Hematopoietic multipotent progenitor cell treated with erythropoietin and hydrocortisone succinate and interleukin-3 and kit ligand, for 8 days (in vitro differentiated cells): ENCODE results near the gene JUP.
"Not testable (repeated sequence)": the region's sequence is repeated elsewhere in the genome, so short reads cannot be mapped to it uniquely, and the experiment has no call there.

Experiments used
- DNase-seq: peaks from one replicate; pipeline ENCODE4 v3.0.0-alpha.2; 2015

The JUP gene

DNA sequence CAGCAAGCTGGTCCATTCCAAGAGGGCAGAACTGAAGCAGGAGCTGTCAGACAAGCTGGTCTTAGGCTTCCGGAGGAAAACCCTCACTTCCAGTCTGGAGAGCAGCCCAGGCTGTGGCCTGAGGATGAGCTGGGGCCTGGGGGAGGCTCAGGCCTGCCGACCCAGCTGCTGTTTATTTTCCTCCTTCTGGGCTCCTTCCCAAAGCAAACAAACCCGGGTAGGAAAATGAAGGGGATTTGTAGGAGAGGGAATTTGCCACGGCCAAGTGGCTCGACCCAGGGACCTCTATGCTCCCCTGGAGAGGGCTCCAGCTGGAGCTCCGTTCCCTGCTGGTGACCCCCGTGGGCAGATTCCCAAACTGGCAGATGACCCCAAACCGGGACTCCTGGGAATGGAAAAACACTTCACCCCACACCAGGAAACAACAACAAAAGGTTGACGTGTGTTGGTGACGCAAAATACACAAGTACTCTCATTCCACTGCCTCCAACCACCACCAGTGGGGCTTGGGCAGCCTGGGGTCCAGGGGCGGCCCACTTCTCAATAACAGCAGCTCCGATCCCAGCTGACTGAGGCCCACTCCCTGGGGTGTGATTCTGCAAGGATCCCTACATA lies 8.8 kb downstream of the JUP start:
- no peak for DNase-seq

- no peak for DNase-seq
These were observed 9.3 kb downstream of the JUP start for GRCh38 chr17:41777157-41777573.

GRCh38 chr17:41776262-41776900 lies 10.1 kb downstream of the JUP start:
- not testable (repeated sequence) for DNase-seq

DNA sequence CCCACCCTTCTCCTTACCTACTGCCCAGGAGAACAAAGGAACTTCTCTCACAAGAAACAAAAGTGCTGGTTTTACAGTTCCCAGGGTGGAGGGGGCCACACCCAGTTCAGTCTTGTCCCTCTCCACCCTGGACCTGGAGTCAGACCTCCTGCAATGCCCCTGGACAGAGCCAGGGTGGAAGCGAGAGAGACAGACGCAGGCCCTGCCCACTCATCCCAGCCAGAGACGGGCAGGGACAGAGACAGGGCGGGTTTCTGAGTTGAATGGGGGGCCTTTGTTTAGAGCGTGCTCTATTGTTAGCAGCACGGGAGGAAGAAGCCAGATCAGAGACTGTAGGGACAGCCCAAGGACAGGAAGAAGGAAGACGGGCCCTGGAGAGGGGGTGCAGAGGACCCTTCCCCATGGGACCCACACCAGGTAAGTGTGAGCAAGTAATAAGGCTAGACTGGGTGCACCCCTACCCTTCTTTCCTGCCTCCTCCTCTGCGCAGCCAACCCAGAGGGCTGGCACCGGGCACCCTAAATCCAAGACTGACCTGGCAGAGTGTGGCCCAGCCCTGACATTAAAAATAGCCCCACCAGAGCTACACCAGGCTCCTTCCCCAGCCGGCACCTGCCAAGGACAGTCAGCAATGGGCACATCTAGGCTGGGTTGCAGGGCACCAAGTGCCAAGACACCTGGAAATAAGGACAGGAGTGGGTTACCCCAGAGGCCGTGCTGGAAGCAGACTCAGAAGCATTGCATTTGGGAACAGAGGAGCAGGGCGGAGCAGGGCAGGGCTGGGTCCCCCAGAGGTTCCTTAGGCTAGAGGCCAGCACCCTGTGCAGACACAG lies 10.9 kb downstream of the JUP start:
- DNase-seq = no peak

DNA sequence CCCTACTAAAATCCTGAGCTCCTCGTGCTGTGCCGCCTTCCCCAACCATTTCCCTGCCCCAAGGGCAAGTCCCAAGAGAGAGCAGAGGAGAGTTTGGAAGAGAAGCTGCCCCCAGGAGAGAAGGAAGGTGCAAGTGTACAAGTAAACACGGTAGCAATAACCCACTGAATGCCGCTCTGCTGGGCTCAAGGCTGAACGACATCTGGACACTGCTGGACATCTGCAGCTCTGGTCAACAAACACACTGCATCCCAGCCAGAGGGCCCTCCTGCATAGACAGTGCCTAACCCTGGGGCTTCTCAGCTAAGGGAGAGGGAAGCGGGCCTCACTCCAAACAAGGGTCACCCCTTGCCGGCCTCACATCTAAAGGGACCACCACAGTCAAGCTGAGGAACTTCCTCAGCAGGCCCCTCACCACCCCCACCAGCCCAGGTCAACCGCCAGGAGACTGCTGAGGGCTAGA lies 12.7 kb downstream of the JUP start:
- DNase-seq = no peak

- DNase-seq = no peak
These were observed 13.3 kb downstream of the JUP start for GRCh38 chr17:41773190-41773588.

DNA sequence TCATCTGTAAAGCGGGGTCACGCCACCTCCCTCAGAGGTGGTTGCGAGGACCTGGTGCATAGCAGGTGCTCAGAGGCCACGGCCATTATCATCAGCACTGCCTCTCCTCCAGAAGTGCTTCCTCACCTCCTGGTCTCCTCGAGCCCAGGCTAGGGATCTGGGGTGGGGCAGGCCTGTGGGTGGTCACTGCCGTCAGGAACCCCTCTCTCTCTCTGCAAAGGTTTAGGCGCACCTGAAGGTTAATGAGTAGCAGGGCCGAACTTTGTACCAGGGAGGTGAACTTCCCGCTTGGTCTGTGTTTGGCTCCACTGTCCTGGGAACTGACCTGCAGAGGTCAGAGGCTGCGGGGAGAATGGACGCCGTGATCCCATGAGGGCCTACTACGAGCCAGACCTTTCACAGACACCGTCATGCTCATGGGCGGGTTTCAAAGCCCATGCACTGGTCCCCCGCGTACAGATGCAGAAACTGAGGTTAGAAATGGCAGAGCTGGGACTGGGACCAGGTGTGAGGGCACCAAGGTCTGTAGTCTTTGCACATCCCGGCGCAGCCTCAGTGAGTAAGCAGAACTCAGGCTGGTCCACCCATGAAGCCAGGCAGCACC lies 13.8 kb downstream of the JUP start:
- no peak for DNase-seq

- no peak for DNase-seq
These were observed 14.3 kb downstream of the JUP start for GRCh38 chr17:41772218-41772585.

- no peak for DNase-seq
These were observed 14.9 kb downstream of the JUP start for GRCh38 chr17:41771389-41772206.

GRCh38 chr17:41769985-41770384 lies 16.5 kb downstream of the JUP start:
- DNase-seq = no peak

- DNase-seq = no peak
These were observed 17.1 kb downstream of the JUP start for GRCh38 chr17:41769346-41769862.

- no peak for DNase-seq
These were observed 17.7 kb downstream of the JUP start for GRCh38 chr17:41768682-41769288.

- DNase-seq = no peak
These were observed 19.0 kb downstream of the JUP start for GRCh38 chr17:41767324-41768042.

DNA sequence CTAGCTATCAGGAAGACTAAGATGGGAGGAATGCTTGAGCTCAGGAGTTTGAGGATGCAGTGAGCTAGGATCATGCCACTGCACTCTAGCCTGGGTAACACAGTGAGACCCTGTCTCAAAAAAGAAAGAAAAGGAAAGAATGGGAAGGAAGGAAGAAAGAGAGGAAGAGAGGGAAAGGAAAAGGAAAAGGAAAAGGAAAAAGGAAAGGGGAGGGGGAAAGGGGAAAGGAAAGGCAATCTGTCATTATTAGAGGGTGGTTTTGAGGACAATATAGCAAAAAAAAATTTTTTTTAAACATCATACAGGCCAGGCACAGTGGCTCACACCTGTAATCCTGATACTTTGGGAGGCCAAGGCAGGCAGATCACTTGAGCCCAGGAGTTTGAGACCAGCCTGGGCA lies 20.4 kb downstream of the JUP start:
- no peak for DNase-seq

DNA sequence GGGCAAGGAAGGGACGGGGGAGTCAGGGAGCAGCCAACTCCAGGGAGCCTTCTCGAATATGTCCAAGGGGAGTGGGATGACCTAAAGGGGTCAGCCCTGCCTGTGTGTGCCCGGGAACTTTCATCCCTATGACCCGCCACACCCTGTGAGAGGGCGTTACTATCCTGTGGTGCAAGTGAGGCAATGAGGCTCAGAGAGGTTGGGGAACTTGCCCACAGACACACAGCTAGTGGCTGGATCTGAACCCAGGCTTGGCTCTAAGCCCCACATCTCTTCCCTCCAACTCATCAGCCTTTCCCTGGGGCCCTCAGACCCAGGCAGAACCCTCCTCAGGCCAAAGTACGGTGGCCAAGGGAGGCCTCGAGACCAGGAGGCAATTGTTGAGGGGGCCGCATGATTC lies 23.2 kb downstream of the JUP start:
- no peak for DNase-seq

- DNase-seq = no peak
These were observed 23.7 kb downstream of the JUP start for GRCh38 chr17:41762841-41763240.

- DNase-seq = no peak
These were observed 24.1 kb downstream of the JUP start for GRCh38 chr17:41762391-41762790.

- DNase-seq = no peak
These were observed 25.6 kb downstream of the JUP start for GRCh38 chr17:41760878-41761277.

- no peak for DNase-seq
These were observed 27.9 kb downstream of the JUP start for GRCh38 chr17:41758601-41759000.

DNA sequence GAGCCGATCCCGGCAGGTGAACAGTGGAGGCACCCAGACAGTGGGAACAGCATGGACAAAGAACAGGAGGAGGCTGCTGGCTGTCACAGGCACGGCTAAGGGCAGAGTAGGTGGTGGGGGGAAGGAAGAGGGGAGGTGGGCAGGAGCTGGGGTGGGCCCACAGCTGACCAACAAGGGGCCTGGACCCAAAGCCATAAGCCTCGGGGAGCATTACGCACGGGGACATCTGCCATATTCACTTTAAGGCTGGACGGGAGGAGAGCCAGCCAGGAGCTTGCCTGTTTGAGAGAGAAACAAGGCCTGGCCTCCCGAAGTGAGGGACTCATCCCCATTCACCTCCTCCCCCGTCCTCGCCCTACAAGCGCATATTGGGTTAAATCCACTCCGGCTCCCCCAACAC lies 32.4 kb downstream of the JUP start:
- no peak for DNase-seq

DNA sequence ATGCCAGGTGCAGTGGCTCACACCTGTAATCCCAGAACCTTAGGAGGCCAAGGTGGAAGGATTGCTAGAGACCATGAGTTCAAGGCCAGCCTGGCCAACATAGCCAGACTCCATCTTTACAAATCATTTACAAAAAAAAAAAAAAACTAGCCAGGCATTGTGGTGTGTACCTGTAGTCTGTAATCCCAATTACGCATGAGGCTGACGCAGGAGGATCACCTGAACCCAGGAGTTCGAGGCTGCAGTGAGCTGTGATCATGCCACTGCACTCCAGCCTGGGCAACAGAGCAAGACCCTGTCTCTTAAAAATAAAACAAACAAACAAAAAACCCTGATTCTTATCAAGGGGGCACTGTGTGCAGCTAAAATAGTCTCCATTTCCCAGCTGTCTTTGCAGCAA lies 35.2 kb downstream of the JUP start:
- no peak for DNase-seq
